Measurements from ENCODE around the gene PTTG1.
"Not testable (repeated sequence)": the region's sequence is repeated elsewhere in the genome, so short reads cannot be mapped to it uniquely, and the experiment has no call there.

The PTTG1 gene

GRCh38 chr5:160427607-160428006, 6.0 kb downstream of the PTTG1 start:
- DNase-seq, result no peak

- DNase-seq, result no peak
These were observed 10.5 kb downstream of the PTTG1 start for GRCh38 chr5:160432196-160432595.

GRCh38 chr5:160432787-160433186, 11.1 kb downstream of the PTTG1 start:
- DNase-seq, result no peak

- DNase-seq, result peak; percentile 53
These were observed 12.4 kb downstream of the PTTG1 start for GRCh38 chr5:160434022-160434531.

- DNase-seq, result no peak
These were observed 13.9 kb downstream of the PTTG1 start for GRCh38 chr5:160435532-160435931.

GRCh38 chr5:160436017-160436416, 14.4 kb downstream of the PTTG1 start:
- DNase-seq, result no peak

- not testable (repeated sequence) for DNase-seq
These were observed 15.0 kb downstream of the PTTG1 start for GRCh38 chr5:160436661-160437060.

GRCh38 chr5:160437271-160437670, 15.6 kb downstream of the PTTG1 start:
- no peak for DNase-seq

GRCh38 chr5:160438316-160439204, 16.9 kb downstream of the PTTG1 start:
- peak; percentile 87 for DNase-seq

GRCh38 chr5:160439205-160439600, 17.5 kb downstream of the PTTG1 start:
- DNase-seq, result peak; percentile 86

- no peak for DNase-seq
These were observed 19.7 kb downstream of the PTTG1 start for GRCh38 chr5:160441311-160441781.

GRCh38 chr5:160442824-160443431, 21.3 kb downstream of the PTTG1 start:
- DNase-seq, result peak; percentile 8

GRCh38 chr5:160444407-160444806, 22.8 kb downstream of the PTTG1 start:
- no peak for DNase-seq

- no peak for DNase-seq
These were observed 23.5 kb downstream of the PTTG1 start for GRCh38 chr5:160445132-160445531.

- no peak for DNase-seq
These were observed 24.1 kb downstream of the PTTG1 start for GRCh38 chr5:160445751-160446150.

GRCh38 chr5:160448886-160449285, 27.2 kb downstream of the PTTG1 start:
- DNase-seq, result no peak

- DNase-seq, result no peak
These were observed 27.8 kb downstream of the PTTG1 start for GRCh38 chr5:160449458-160449857.

GRCh38 chr5:160450164-160450932, 28.7 kb downstream of the PTTG1 start:
- DNase-seq, result no peak

- DNase-seq, result no peak
These were observed 29.6 kb downstream of the PTTG1 start for GRCh38 chr5:160451281-160451680.

GRCh38 chr5:160452036-160452435, 30.4 kb downstream of the PTTG1 start:
- DNase-seq, result no peak

GRCh38 chr5:160452795-160453194, 31.1 kb downstream of the PTTG1 start:
- no peak for DNase-seq

GRCh38 chr5:160453751-160454150, 32.1 kb downstream of the PTTG1 start:
- no peak for DNase-seq

- no peak for DNase-seq
These were observed 33.9 kb downstream of the PTTG1 start for GRCh38 chr5:160455600-160455999.

Data from DMS53 (cell line).